NCI-H1436 treated with DMSO at 0.1 percent for 48 hours (cell line): ENCODE data around the gene AMIGO3.

Experiments used
- DNase-seq: peaks from one replicate; lab custom pipeline; 2025; lab: John Stamatoyannopoulos, UW

Gene AMIGO3

GRCh38 chr3:49724586-49724985, 5.1 kb upstream of the AMIGO3 start:
- no peak for DNase-seq

- peak; percentile 37 for DNase-seq
These were observed 4.4 kb upstream of the AMIGO3 start, which contains the start of gene GMPPB for GRCh38 chr3:49723628-49724551. TSS of gene GMPPB (minus strand) at chr3:49723951. CDS start at chr3:49723726, 225 bp downstream.

GRCh38 chr3:49723296-49723627, 3.8 kb upstream of the AMIGO3 start:
- no peak for DNase-seq

DNA sequence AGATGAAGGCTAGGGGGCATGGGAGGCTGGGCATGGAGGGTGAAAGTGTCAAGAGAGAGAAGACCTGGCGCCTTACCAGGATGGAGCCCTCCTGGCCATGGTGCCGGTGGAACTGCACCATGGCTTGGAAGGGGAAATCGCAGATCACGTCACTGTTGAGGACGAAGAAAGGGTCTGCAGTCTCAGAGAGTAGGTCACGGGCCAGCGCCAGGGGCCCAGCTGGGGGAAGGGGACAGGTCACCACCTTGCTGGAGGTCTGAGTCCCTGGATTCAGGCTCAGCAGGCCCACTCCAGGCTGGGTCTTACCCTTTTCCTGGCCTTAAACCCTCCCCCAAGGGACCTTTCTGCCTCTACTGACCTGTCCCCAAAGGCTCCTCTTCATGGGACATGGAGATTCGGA, 3.4 kb upstream of the AMIGO3 start:
- DNase-seq = no peak

DNA sequence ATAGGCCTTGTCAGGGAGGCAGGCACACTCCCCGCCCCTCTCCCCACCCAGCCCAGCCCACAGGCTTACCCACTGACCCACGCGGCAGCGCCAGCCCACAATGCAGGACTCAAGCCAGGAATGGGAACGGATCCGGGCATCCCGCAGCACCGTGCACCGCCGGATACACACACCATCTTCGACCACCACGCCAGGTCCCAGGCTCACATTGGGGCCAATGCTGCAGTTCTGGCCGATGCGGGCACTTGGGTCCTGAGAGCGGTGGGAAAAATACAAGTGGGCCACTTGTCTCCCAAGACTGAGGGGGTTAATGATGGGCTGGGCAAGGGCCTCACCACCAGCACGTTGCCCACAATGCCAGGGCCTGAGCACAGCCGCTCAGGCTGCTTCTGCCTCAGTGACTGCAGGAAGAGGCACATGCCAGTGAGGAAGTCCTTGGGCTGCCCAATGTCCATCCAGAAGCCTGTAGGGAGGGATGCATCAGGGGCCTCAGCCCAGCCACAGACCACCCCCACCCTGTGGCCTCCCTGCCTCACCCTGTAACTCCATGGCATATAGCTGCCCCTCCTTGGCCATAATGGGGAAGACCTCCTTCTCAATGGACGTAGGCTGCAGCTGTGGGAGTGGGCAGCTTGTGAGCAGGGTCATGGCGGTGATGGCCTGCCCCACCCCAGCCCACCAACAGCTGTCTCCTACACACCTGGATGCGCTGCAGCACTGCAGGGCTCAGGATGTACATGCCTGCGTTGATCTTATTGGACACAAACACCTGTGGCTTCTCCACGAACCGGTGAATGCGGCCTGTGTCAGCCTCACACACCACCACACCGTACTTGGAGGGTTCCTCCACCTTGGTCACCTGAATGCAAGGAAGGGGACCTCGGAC, 2.7 kb upstream of the AMIGO3 start:
- no peak for DNase-seq

DNA sequence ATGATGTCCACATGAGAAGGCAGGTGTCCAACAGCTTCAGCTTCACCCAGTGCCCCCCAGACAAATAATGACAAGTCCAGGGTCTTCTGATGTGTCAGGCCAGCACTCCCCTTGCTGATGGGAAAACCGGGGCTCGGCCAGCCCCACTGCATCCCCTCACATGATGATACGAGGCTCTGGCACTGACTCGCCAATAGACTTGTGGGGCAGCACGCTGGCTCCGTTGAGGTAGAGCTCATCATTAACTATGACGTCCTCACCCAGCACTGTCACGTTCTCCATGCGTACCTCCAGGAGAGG, 2.1 kb upstream of the AMIGO3 start:
- DNase-seq = no peak

DNA sequence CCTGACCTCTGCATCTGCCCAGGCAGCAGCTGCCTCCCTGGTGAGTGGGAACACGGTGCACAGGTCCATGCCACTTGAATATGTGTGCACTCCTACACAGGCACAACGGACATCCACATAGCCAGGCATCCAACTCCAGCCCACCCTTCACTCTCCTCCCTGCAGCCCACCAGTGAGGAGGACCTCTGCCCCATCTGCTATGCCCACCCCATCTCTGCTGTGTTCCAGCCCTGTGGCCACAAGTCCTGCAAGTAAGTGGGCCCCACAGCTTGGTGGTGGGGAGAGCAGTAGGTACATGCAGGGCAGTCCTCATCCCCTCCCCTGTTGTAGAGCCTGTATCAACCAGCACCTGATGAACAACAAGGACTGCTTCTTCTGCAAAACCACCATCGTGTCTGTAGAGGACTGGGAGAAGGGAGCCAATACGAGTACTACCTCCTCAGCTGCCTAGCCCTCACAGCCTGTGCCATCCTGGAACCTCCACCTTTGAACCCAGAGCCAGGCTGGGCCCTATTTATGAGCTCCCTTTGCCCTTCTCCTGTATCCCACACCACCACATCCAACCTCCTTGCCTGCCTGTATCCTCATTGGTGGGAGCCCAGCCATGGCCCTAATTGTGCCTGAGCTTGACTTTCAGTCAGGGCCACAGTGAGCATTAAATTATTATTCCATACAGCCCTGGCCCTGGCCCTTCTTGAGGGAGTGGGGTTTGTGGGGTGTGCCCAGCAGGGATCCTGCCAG, 1.5 kb upstream of the AMIGO3 start:
- DNase-seq = no peak

GRCh38 chr3:49718858-49719213, 648 bp downstream of the AMIGO3 start:
- no peak for DNase-seq

DNA sequence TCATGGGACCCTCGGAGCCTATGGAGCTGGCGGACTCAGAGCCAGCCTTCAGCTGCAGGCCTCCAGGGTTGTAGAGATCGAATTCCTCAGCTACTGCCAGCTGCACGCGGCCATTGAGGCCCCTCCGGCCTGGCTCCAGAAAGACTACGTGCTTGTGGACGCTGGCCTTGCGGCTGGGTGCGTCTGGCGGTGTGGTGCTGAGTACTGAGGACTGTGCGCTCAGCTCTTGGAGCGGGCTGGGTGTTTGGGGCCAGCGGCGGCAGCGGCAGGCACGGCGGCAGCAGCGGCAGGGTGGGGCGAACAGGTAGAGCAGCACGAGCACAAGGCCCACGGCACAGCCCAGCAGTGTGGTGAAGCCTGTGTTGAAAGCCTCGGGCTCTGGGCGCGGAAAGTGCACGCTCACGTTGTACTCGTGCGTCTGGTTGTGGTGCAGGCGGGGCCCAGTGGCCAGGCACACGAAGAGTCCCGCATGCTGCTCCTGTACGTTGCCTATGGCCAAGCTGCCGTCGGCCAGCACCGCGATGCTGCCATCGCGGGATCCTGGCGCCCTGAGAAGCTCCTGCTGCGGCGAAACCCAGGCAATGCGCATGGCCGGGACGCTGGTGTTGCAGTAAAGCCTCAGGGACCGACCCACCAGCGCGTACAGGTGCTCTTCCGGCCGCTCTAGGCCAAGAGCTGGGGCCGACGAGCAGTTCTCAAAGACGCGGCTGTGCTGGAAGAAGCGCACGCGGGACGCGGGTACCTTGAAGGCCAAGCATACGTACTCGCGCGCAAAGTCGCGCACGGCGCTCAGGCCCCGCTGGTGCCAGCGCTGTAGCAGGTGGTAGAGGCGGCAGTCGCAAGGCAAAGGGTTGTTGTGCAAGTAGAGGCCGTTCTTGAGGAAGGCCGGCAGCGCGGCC, 1.3 kb downstream of the AMIGO3 start:
- no peak for DNase-seq

GRCh38 chr3:49717211-49717958, 2.1 kb downstream of the AMIGO3 start:
- no peak for DNase-seq

GRCh38 chr3:49716691-49717210, 2.7 kb downstream of the AMIGO3 start:
- DNase-seq = no peak

GRCh38 chr3:49716169-49716568, 3.3 kb downstream of the AMIGO3 start:
- no peak for DNase-seq

GRCh38 chr3:49715611-49716121, 3.8 kb downstream of the AMIGO3 start:
- no peak for DNase-seq

DNA sequence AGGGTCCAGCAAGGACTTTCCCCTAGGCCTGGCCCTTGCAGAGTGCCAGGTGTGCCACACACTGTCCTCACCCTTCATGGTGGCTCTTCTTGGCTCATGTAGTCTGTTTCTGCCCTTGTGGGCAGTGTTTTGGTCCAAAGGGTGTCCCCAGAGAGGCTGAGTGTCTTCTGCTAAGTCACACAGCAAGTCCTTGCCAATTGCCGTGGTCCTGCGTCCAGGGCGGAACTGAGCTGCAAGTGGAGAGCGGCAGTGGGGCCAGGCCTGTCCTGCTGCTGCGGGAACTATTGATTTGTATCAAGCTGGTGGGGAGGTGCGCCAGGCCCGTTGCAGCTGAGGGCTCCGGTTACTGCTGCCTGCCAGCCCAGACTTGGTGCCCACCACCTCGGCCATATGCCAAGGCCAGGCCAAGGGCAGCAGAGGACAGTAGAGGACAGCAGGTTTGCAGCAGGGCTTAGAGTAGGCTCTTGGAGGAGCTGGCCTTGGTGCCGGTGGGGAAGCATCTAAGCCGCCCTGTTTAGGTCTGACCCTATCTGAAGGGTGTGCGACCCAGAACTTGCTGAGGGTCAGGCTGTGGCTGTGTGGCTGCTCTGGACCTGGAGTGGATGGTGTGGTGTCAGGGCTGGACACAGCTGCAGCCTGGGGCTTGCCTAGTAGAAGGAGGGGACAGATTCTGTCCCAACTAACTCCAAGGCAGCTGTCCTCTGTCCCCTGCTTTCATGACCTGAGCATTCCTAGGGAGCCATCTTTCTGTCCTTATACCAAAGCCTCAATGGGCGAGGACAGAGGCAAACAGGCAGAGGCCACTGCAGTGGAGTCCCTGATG, 4.5 kb downstream of the AMIGO3 start:
- DNase-seq = no peak

DNA sequence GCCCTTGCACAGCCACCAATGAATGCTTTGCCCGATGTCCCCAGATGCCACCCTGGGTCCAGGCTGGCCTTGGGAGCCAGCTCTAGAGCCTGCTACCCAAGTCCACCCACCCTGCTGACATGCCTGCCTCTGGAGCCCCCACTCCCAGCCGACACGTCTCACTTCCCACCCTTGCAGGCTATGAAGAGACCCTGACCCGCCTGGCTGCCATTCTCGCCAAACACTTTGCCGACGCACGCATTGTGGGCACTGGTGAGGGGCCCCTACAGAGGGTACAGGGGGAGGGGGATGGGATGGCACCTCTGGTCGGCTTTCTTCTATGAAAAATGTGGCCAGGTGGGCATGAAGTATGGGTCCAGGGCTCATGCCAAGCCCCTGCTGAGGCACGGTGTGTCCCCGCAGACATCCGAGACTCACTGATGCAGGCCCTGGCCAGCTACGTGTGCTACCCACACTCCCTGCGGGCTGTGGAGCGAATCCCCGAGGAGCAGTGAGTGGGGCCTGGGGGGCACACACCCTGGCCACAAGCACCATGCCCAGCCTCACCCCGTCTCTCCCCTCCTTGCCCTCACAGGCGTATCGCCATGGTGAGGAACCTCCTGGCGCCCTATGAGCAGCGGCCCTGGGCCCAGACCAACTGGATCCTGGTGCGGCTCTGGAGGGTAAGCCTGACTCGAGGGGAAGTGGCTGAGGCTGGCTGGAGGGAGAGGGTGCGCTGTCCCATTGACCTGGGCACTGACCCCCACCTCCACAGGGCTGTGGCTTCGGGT, 6.0 kb downstream of the AMIGO3 start:
- DNase-seq = no peak

- DNase-seq = no peak
These were observed 6.7 kb downstream of the AMIGO3 start for GRCh38 chr3:49712631-49713317.

GRCh38 chr3:49712166-49712565, 7.3 kb downstream of the AMIGO3 start:
- no peak for DNase-seq

GRCh38 chr3:49711489-49711888, 8.0 kb downstream of the AMIGO3 start:
- no peak for DNase-seq
